Measurements from ENCODE around the gene OR2H1. TPM values are rescaled to one million over a fixed set of nuclear protein-coding genes. Genes with fewer than 3 reads are reported as not detected.
"Not testable (repeated sequence)": the region's sequence is repeated elsewhere in the genome, so short reads cannot be mapped to it uniquely, and the experiment has no call there.

The OR2H1 gene
- total RNA-seq = not detected

DNA sequence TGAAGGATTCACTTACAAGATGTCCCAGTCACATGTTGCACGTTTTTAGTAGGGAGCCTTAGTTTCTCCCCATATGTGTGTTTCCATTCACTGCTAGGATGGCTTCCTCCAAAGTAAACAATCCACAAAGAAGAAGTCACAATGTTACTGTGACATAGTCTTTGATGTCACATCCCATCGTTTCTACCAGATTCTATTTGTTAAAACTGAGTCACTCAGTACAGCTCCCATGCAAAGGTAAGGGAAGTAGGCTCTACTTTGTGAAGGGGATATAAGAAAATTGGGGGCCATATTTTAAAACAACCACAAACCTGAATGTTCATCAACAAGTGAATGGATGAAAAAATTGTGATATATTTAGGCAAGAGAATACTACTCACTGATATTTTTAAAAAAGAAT, at the start of gene OR2H1, which contains the start of gene OR11A1:
Gene OR2H1, plus strand, starts transcription at position 185 of the 400 bp plus-strand sequence. CDS start 4,615 bp downstream, outside the sequence.
Gene OR11A1, minus strand, starts transcription at position 101 of the 400 bp plus-strand sequence. CDS start 29,430 bp downstream, outside the sequence.
- DNase-seq (ENCODE audit: low spot score) = no peak

DNA sequence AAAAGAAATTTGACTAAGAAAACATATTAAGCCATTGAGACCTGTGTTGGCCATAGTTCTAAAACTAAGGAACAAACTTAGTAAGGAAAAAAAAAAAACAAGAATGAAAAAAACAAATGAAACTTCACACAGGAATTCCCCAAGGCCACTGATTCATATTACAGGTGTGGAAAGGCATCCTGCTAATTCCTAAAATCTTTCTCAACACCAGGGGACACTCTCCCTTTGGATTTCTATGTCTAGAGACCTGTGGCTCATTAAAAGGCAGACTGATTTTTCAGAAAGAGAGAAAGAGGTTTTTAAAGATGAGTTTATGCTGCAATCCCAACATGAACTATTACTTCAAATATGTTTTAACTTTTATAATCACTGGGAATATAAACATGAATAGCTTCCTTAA, 42.4 kb upstream of the OR2H1 start, which contains the start of gene OR12D1:
Gene OR12D1, plus strand, starts transcription at position 341 of the 400 bp plus-strand sequence.
- DNase-seq (ENCODE audit: low spot score) = no peak

DNA sequence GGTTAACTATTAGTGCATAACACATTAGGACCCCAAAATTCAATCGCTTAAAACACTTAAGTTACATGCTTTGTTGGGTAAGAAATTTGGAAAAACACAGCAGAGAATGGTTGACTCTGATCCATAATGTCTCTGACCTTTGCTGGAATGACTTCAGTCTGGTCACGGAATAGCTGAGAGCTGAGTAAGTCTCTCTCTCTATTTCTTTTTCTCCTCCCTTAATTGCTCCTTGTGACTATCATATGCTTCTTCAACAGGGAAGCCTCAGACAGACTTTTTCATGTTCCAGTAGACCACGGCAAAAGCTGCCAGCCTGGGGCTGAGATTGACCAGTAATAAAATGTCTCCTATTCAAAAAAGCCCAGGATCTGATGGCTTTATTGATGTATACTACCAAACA, 37.4 kb upstream of the OR2H1 start:
- no peak for DNase-seq (ENCODE audit: low spot score)

DNA sequence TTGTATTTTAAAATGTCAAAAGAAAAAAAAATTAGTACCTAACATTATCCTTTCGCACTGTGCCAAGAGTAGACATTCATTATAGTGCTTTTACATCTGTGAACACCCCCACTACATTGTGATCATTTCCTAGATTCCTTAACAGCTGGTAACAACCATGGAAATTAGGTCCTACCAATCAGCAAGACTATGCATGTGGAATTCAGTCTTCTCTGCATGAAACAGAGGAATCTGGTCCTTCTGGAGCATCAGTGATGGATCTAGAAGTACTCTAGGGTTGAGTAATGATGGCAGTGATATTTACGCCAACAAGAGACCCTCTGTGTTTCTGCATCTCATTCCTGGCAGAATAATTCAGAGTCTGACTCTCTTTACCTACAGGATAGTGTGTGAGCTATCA, 32.8 kb upstream of the OR2H1 start:
- no peak for DNase-seq (ENCODE audit: low spot score)

DNA sequence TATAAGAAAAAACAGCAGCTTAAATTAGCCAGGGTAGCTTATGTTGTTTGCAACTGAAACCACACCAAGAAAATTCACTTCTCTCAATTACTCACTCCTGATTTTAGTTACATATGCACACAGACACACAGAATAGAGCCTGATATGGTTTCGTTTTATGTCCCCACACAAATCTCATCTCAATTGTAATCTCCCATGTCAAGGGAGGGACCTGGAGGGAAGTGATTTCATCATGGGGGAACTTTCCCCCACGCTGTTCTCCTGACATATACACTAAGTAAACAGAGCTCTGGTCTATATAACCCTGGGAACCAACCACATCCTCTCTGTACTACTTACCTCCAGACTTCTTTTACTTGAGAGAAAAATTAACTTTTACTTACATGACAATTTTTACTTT, 32.4 kb upstream of the OR2H1 start:
- no peak for DNase-seq (ENCODE audit: low spot score)

DNA sequence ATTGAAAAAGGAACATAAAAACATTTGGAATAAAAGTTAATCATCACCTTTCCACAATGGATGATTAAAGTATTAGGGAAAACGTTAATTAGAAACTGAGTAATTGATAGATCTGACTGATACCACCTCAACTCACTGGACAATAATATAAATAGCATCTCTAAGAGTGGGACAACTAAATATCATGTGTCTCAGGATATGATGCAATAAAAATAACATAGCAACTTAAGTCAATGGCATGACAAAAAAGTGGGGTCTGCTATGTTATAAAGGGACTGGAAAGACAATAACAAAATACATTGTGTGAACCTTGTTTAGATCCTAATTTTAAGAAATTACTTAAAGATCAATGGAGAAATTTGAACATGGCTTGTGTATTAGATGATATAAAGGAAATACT, 31.9 kb upstream of the OR2H1 start:
- no peak for DNase-seq (ENCODE audit: low spot score)

DNA sequence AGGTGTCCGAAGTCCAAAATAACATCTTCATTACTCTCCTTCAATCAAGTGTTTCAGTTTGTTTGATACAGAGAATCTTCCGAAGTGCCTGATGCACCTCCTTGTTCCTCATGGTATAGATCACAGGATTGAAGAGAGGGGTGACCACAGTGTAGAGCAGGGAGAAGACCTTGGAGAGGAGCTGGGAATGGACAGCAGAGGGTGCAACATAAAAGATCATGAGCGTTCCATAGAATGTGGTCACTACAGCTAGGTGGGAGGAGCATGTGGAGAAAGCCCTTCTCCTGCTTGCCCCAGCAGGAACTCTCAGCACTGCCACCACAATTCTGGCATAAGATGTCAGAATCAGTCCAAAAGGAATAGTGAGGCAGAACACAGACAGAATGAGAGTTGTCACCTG, 30.3 kb upstream of the OR2H1 start:
- DNase-seq (ENCODE audit: low spot score) = no peak

DNA sequence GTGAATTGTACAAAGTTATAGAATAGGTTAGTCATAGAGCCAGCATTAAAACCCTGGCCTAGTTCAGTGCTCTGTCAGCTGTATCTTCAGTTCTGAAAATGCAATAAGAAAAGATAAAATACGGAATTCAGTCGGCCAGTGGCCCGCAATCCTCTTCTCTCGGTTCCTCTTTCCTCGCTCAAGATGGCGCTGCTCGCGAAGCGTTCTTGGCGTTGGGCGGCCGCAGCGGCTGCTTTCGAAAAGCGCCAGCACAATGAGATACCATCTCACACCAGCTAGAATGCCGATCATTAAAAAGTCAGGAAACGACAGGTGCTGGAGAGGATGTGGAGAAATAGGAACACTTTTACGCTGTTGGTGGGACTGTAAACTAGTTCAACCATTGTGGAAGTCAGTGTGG, 20.2 kb upstream of the OR2H1 start:
- not testable (repeated sequence) for DNase-seq (ENCODE audit: low spot score)

DNA sequence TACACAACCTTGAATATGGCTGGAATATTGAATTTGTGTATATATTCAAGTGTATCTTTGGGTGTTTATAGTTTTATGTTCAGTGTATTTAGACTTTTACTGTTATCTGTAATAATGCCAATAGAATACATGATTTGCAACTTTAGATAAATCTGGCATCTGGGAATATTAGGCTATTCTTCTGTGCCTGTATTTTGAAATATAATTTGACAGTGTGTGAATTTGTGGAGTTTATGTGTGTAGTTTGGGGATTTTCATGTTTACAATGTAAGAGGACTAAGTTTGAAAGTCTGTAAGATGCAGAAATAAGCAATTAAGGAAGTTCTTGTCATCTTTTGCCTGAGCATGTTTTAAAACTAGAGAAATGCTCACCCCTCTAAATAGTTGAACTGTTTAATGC, 17.9 kb upstream of the OR2H1 start, which contains the start of gene OR10C1:
Gene OR10C1, plus strand, starts transcription at position 301 of the 400 bp plus-strand sequence. CDS start 710 bp downstream, outside the sequence.
- DNase-seq (ENCODE audit: low spot score) = no peak

DNA sequence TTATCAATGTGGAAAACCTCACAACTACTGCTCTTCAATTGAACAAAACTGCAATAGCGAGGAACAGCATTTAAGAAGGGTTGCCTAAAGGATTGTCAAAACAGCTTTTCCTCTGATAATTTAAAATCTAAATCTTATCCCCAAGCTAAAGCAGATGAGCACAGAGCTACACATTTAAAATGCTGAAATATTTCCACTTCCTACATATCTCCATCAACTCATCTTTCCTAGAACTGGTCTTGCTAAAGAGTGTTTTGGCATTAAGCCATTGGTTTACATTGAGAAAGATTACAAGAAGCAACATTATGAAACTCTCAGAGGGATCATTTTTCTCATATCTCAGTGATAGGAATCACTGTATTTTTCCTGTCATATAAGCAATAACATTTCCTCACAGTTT, 14.2 kb upstream of the OR2H1 start:
- DNase-seq (ENCODE audit: low spot score) = no peak

DNA sequence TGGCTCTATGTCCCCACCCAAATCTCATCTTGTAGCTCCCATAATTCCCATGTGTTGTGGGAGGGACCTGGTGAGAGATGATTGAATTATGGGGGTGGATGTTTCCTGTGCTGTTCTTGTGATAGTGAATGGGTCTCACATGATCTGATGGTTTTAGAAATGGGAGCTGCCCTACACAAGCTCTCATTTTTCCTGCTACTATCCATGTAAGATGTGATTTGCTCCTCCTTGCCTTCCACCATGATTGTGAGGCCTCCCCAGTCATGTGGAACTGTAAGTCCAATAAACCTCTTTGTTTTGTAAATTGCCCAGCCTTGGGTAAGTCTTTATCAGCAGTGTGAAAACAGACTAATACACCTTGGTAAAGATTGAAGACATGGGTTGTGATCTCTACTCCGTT, 12.9 kb upstream of the OR2H1 start:
- DNase-seq (ENCODE audit: low spot score) = not testable (repeated sequence)

DNA sequence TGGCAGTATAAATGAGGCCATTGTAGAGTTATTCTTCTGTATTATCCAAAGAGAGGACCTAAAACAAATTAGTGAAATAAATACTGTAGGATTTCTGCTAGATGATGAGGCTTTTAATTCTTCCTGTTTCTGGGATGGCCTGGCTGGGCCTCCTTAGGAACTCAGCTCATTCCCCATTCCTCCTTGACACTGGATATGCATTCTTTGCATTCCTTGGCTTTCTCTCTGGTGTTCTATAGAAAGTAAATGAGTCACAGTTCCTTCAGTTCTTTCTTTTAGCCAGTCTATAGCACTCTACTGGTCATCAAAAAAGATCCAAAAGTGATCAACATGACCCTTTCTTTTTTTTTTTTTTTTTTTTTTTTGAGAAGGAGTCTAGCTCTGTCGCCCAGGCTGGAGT, 9.3 kb upstream of the OR2H1 start:
- no peak for DNase-seq (ENCODE audit: low spot score)

DNA sequence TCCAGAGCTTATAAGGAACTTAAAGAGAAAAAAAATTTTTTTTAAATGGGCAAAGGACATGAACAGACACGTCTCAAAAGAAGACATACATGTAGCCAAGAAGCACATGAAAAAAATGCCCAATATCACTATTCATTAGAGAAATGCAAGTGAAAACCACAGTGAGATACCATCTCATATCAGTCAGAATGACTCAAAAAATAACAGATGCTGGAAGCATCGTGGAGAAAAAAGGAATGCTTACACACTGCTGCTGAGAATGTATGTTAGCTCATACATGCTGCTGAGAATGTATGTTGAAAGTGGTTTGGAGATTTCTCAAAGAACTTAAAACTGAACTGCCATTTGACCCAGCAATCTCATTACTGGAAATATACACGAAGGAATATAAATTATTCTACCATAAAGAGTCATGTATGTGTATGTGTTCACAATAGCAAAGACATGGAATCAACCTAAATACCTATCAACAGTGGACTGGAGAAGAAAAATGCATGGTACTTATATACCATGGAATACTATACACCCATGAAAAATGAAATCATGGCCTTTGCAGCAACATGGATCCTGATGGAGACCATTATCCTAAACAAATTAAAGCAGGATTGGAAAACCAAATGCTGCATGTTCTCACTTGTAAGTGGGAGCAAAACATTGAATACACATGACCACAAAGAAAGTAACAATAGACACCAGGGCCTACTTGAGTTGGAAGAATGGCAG, 5.3 kb upstream of the OR2H1 start:
- DNase-seq (ENCODE audit: low spot score) = no peak

DNA sequence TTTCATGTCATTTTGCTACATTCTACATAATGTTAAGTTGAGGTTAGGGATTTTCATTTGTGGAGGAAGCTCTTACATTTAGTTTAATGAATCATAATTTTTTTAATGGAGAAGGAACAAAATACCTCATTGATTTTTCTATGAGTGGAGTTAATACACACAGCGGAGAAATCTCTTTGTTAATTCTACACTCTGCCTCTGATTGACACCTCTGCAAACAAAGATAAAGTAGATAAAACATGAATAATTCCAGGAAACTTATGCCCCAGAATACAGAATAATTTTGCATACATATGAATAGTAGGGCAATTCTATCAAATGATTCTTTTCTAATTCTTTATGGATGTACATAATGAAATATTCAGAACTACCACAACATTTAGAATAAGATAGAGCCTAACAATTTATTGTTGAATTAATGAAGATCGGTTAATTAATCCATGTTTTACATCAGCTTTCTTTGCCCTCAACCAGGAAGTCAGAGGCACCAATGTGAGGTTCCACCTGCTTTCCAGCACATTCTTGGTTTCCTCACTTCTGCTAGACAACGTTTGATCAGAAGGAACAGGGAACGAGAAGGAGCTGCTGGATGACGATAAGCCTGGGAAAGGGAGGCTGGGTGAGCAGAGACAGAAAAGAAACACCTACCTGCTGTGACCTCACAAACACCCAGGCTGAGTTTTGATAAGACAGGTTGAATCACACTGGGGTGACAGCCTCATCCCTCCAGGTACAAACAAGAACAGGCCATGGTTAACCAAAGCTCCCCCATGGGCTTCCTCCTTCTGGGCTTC, 4.3 kb downstream of the OR2H1 start:
- no peak for DNase-seq (ENCODE audit: low spot score)

DNA sequence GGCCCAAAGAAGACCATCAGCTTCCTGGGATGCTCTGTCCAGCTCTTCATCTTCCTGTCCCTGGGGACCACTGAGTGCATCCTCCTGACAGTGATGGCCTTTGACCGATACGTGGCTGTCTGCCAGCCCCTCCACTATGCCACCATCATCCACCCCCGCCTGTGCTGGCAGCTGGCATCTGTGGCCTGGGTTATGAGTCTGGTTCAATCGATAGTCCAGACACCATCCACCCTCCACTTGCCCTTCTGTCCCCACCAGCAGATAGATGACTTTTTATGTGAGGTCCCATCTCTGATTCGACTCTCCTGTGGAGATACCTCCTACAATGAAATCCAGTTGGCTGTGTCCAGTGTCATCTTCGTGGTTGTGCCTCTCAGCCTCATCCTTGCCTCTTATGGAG, 5.1 kb downstream of the OR2H1 start:
- DNase-seq (ENCODE audit: low spot score) = no peak

DNA sequence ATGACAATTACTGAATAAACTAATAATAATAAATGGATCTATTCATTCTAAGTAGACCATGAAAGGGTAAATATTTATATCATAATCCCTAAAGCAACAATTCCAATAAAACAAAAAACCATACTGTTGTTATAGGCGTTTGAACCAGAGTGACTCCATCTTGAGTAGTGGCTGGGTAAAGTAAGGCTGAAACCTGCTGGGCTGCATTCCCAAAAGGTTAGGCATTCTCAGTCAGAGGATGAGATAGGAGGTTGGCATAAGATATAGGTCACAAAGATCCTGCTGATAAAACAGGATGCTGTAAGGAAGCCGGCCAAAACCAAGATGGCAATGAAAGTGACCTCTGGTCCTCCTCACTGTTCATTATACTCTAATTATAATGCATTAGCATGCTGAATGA, 8.3 kb downstream of the OR2H1 start:
- DNase-seq (ENCODE audit: low spot score) = no peak

DNA sequence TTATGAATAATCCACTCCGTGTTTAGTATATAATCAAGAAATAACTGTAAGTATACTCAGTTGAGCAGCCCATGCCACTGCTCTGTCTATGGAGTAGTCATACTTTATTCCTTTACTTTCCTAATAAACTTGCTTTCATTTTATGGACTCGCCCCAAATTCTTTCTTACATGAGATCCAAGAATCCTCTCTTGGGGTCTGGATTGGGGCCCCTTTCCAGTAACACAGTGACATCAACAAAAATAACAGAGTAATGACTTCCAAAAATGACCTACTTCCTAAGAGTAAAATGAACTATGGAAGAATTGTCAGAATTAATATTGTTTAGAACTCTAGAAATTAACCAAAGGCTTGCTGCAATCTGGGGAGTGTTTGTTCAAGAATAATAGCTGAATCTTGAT, 8.8 kb downstream of the OR2H1 start:
- no peak for DNase-seq (ENCODE audit: low spot score)

DNA sequence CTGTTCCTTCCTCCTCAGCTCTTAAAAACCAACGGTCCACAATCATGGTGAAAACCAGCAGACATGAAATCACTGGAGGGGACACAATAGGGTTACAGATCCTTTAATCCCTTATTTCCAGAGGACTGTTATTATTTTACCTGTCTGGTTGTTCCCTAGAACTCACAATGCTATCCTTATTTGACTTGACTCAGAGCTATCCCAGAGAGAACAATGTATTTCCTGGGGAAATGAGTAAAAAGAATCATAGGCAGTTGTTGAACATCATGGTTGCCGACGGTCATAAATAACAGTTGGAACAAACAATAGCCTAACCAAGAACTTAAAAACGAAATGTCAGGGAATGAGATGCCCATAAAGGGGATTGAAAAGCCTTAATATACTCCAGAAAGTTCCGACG, 9.3 kb downstream of the OR2H1 start:
- no peak for DNase-seq (ENCODE audit: low spot score)

DNA sequence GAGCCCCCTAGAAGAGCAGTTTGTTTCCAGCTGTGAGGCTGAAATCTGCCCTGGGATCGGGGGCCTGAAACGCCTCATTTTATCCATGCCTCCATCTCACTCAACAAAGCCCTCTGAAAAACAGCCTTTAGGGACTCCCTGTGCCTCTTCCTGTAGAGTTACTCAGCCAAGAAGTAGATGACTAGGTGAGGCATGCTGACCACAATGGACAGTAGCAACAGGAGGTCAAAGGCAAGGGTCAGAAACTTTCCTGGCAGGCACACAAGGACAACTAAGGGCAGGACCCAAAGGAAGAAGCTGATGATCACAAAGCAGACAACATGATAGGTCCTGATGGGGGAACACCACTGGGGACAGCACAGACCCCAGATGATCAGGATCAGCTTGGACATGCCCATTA, 18.0 kb downstream of the OR2H1 start:
- DNase-seq (ENCODE audit: low spot score) = no peak

DNA sequence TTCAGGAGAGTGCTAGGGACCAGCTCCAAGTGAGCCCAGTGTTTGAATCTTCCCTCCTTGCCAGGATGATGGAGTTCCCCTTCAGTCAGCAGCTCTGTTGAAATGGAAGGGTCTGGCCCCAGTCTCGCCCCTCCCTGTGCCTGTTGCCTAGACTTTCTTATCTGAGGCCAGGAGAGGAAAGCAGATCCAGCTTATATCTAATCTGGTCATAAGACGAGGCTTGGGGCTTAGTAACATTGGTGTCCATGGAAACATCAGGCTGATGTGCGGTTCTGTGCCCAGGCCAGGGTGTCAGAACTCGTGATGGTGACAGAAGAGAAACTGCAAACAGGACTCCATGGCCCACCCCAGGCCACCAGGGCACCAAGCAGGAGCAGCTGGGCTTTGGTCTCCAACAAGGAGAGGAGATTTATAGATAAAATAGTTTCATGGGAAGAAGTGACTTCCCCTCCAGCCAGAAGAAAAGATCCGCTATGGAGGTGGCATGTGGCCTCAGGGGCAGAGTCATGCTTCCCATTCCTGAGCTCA, 21.0 kb downstream of the OR2H1 start:
- no peak for DNase-seq (ENCODE audit: low spot score)

DNA sequence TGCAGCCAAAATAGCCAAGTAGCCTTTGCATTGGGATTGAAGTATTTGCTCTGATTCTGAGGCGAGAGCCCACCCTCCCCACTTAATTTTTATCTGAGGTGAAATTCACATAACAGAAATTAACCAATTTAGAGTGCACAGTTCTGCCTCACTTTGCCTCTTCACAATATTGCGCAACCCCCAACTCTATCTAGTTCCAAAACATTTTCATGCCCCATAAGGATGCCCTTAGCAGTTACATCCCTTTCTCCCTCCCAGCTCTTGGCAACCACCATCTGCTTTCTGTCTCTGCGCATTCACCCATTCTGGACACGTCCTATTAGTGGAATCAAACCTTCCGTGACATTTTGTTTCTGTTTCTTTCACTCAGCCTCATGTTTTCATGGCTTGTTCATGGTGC, 21.8 kb downstream of the OR2H1 start:
- DNase-seq (ENCODE audit: low spot score) = no peak

DNA sequence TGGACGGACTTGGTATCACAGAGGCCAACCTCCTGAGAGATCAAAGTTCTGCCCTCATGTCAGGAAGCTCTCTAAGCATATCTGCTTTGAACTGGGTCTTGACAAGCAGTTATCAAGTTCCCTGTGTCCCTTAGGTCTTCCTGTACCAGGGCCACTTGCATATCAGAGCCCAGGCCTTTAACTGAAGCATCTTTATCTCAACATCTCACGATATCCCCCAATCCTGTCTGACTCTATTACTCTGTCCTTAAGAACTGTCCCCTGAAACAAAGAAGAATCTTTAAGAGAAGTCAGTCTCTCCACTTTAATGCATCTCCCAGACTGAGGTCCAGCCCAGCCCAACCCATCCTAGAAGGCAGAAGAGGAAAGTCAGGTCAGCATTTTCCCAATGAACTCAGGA, 22.6 kb downstream of the OR2H1 start:
- no peak for DNase-seq (ENCODE audit: low spot score)

DNA sequence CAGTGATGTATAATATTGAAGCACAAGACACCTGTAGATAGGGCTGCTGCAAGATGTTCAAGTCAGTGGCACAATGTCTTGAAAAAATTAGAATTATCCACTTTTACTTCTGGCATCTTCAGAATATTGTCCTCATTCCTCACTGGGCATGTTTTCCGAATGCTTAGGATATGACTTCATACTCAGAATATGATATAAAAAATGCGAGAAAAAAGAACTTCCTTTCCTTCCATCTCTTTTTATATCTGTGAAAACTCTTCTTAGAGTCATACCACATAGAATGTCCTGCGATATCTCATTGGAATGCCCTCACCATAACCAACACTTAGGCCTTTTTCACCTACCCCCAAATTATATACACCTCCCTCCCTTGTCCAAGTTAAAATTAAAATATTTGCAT, 26.2 kb downstream of the OR2H1 start:
- DNase-seq (ENCODE audit: low spot score) = no peak

Measured in mucosa of gallbladder (tissue), 1 donor.